ENCODE measurements around the gene AK8.

DNA sequence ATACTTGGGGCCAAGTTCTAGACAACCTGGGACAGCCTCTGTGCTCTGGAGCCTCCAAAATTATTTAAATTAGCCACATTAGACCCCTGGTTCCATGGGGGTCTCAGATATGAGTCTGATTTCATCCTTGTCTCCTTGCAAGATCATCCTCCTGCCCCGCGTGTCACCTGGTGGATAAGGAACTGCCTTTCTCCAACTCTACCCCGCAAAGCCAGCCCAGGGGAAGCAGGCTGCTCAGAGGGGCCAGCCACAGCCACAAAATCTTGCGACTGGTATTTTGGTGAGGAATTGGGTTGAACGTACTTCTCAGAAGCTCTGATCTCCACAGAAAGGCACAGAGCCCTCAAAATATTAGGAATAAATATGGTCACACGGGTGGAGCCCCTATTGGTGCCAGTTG lies 101.2 kb downstream of the AK8 start:
- no peak for TF ChIP-seq CTCF (IDR thresholded peaks at IDR 0.05)
- no peak for TF ChIP-seq ZFX (IDR thresholded peaks at IDR 0.05; ENCODE audit: borderline replicate concordance)
